K562 (cell line): ENCODE results near the gene SLC1A3. TPM values are rescaled to one million over a fixed set of nuclear protein-coding genes. Genes with fewer than 3 reads are reported as not detected.

Experiments used
- ATAC-seq: fragments of 200-7000 bp; cut with Tn5 transposase; 3 replicates; pipeline ENCODE4 v1.9.1; 2020; ENCODE audit warnings: moderate library complexity
- Bru-seq: library from RNA; stranded (reverse); fragments of 400-500 nt; gene quantifications from one replicate; lab custom pipeline; 2021; lab: Mats Ljungman, UMichigan
- BruChase-seq, 2 experiments: library from RNA; stranded (reverse); fragments of 400-500 nt; gene quantifications; one replicate each; lab custom pipeline; 2021; lab: Mats Ljungman, UMichigan
- BruUV-seq: library from RNA; stranded (reverse); fragments of 400-500 nt; replicated peaks from 2 replicates; lab custom pipeline; 2021; lab: Mats Ljungman, UMichigan
- CTCF ChIA-PET: fragments of 300-600 bp; formaldehyde crosslinking; extraction: SDS; loops from one replicate; lab custom pipeline; 2021; ENCODE audit warnings: low intra/inter-chr PET ratio; lab: Yijun Ruan, JAX
- POLR2A ChIA-PET: fragments of 300-600, 350-650 bp; sonication (Branson Sonifier 250); formaldehyde crosslinking; extraction: SDS; loops from one replicate; lab custom pipeline; 2021; ENCODE audit warnings: antibody characterized with exemption, inconsistent platforms; lab: Yijun Ruan, JAX
- DNase-seq, 4 experiments: peaks; one replicate each; pipeline versions ENCODE4 v3.0.0 to v3.0.0-alpha.2; 2011 to 2018; ENCODE audit warnings: low spot score in 3 of 4, mixed read lengths in 3 of 4; ENCODE audit errors: extremely low read depth in 1 of 4
- FAIRE-seq: peaks from 2 replicates; lab custom pipeline; 2011; peaks lifted over from hg19 to GRCh38; lab: Jason Lieb, UNC
- H2AFZ ChIP-seq: 2 replicates; pipeline ENCODE4 v1.6.0; 2011; ENCODE audit warnings: low read depth, low read length, control low read depth, inconsistent platforms
- H3K27ac ChIP-seq: fragments of 200-600 bp; 3 replicates; pipeline ENCODE4 v1.8.0; 2011; ENCODE audit warnings: low read depth, mild to moderate bottlenecking, control low read depth, inconsistent platforms, low read length, moderate library complexity, mixed read lengths; ENCODE audit errors: extremely low read depth
- H3K27me3 ChIP-seq, 2 experiments: fragments of 300-600 bp in 1 of 2; 2 replicates in 1 of 2; 3 replicates in 1 of 2; pipeline versions ENCODE4 v1.6.0 to v1.8.0; 2011; ENCODE audit warnings: inconsistent platforms in 2 of 2, low read length in 2 of 2, mild to moderate bottlenecking in 1 of 2, mixed read lengths in 1 of 2, moderate library complexity in 1 of 2; ENCODE audit not compliant: control insufficient read depth in 2 of 2, insufficient read depth in 2 of 2
- H3K36me3 ChIP-seq: fragments of 300-600 bp; 3 replicates; pipeline ENCODE4 v1.8.0; 2011; ENCODE audit warnings: mild to moderate bottlenecking, low read length, inconsistent platforms; ENCODE audit not compliant: control insufficient read depth, insufficient read depth
- H3K4me1 ChIP-seq, 2 experiments: fragments of 200-600 bp in 1 of 2; replicated peaks in 1 of 2; 2 replicates in 1 of 2; 3 replicates in 1 of 2; pipeline versions ENCODE4 v1.5.1 to v1.8.0; 2011; ENCODE audit warnings: inconsistent platforms in 2 of 2, low read length in 2 of 2, mild to moderate bottlenecking in 1 of 2, mixed read lengths in 1 of 2, moderate library complexity in 1 of 2; ENCODE audit not compliant: control insufficient read depth in 2 of 2, insufficient read depth in 2 of 2
- H3K4me2 ChIP-seq: 2 replicates; pipeline ENCODE4 v1.6.1; 2011; ENCODE audit warnings: low read length, control low read depth, inconsistent platforms, mixed read lengths; ENCODE audit not compliant: insufficient read depth
- H3K4me3 ChIP-seq: fragments of 200-600 bp; sonication (generic), shearing (Covaris generic); 2 replicates; pipeline ENCODE4 v1.5.1; 2016; ENCODE audit warnings: control low read depth, inconsistent platforms
- H3K79me2 ChIP-seq: fragments of 200-600 bp; 3 replicates; pipeline ENCODE4 v1.8.0; 2011; ENCODE audit warnings: low read length, inconsistent platforms; ENCODE audit not compliant: control insufficient read depth, insufficient read depth
- H3K9ac ChIP-seq, 2 experiments: 2 replicates each; pipeline versions ENCODE4 v1.6.0 to v1.6.1; 2011; ENCODE audit warnings: low read depth in 2 of 2, low read length in 2 of 2, control low read depth in 1 of 2, inconsistent platforms in 1 of 2, mild to moderate bottlenecking in 1 of 2, mixed read lengths in 1 of 2; ENCODE audit not compliant: insufficient read depth in 1 of 2
- H3K9me1 ChIP-seq: one replicate; pipeline ENCODE4 v1.6.0; 2011; ENCODE audit warnings: inconsistent platforms, mild to moderate bottlenecking, low read length, moderate library complexity; ENCODE audit not compliant: control insufficient read depth, insufficient read depth
- H3K9me3 ChIP-seq: replicated peaks from 2 replicates; pipeline ENCODE4 v1.5.1; 2011; ENCODE audit warnings: low read depth, low read length, inconsistent platforms; ENCODE audit not compliant: control insufficient read depth, insufficient read depth
- H4K20me1 ChIP-seq: replicated peaks from 2 replicates; pipeline ENCODE4 v1.6.1; 2011; ENCODE audit warnings: low read length, inconsistent platforms, mixed read lengths; ENCODE audit not compliant: control insufficient read depth, insufficient read depth
- ARNT ChIP-seq, 2 experiments: fragments of 450-650 bp; IDR thresholded peaks; 2 replicates each; pipeline ENCODE4 v1.6.1; 2016; ENCODE audit warnings: mild to moderate bottlenecking in 1 of 2
- CBX5 ChIP-seq: IDR thresholded peaks from 2 replicates; pipeline ENCODE4 v1.6.1; 2014; ENCODE audit warnings: low read depth, borderline replicate concordance
- CBX8 ChIP-seq: fragments of 200-600 bp; sonication (generic); IDR thresholded peaks from 2 replicates; pipeline ENCODE4 v1.6.1; 2012; ENCODE audit warnings: borderline replicate concordance, mixed run types, low read depth, mild to moderate bottlenecking, moderate library complexity, mixed read lengths, low read length, control low read depth, inconsistent platforms; ENCODE audit not compliant: poor library complexity, severe bottlenecking; ENCODE audit errors: extremely low read depth
- CHCHD3 ChIP-seq: fragments of 250-450 bp; sonication (Bioruptor Pico); IDR thresholded peaks from 2 replicates; pipeline ENCODE4 v2.1.2; 2022; ENCODE audit warnings: mild to moderate bottlenecking
- EP400 ChIP-seq: fragments of 450-650 bp; IDR thresholded peaks from 2 replicates; pipeline ENCODE4 v1.6.1; 2017; ENCODE audit warnings: antibody characterized with exemption, mild to moderate bottlenecking, moderate library complexity
- ERF ChIP-seq: fragments of 450-650 bp; formaldehyde crosslinking; IDR thresholded peaks from 2 replicates; pipeline ENCODE4 v1.4.0; 2020; ENCODE audit warnings: mild to moderate bottlenecking, mixed read lengths
- EZH2 ChIP-seq: IDR thresholded peaks from 2 replicates; pipeline ENCODE4 v1.6.1; 2012; ENCODE audit warnings: low read depth, mild to moderate bottlenecking, inconsistent platforms, low read length, borderline replicate concordance
- FOSL1 ChIP-seq: fragments of 200-800 bp; sonication (Bioruptor generic); conservative IDR thresholded peaks from 2 replicates; pipeline ENCODE4 v1.6.1; 2016; ENCODE audit warnings: missing genetic modification characterization, missing compliant biosample characterization
- GTF2E2 ChIP-seq: fragments of 200-800 bp; sonication (Bioruptor generic); IDR thresholded peaks from 2 replicates; pipeline ENCODE4 v1.6.1; 2016; ENCODE audit warnings: missing genetic modification characterization, missing compliant biosample characterization
- HNRNPLL ChIP-seq: fragments of 200-400 bp; formaldehyde crosslinking; IDR thresholded peaks from 2 replicates; pipeline ENCODE4 v1.6.1; 2017; ENCODE audit warnings: low read length, low read depth, mild to moderate bottlenecking; ENCODE audit not compliant: poor library complexity, severe bottlenecking
- JUND ChIP-seq, 2 experiments: IDR thresholded peaks; 2 replicates in 1 of 2; 3 replicates in 1 of 2; pipeline ENCODE4 v1.6.1; 2011; ENCODE audit warnings: borderline replicate concordance in 2 of 2, low read depth in 2 of 2, low read length in 2 of 2, improper control_type of control experiment in 1 of 2, missing biosample characterization in 1 of 2, missing genetic modification characterization in 1 of 2, missing genetic modification reagents in 1 of 2
- TBL1XR1 ChIP-seq, 2 experiments: IDR thresholded peaks; 2 replicates each; pipeline ENCODE4 v1.6.1; 2012; ENCODE audit warnings: improper control_type of control experiment in 2 of 2, low read length in 2 of 2, mild to moderate bottlenecking in 1 of 2
- WGBS: fragments of 100-300 bp; shearing (Covaris generic); methylation state at CpG from one replicate; pipeline ENCODE4 v1.1.6; 2016; ENCODE audit warnings: low coverage, mixed read lengths; ENCODE audit not compliant: insufficient coverage; ENCODE audit errors: missing lambda C conversion rate; 5-methylcytosine and 5-hydroxymethylcytosine counted together
- in situ Hi-C: fragments of 300-500 bp; cut with MboI; formaldehyde crosslinking; loops from 4 replicates; pipeline ENCODE4 v1.15.0; 2018; ENCODE audit warnings: inconsistent platforms, mixed read lengths
- intact Hi-C: fragments of 100-400 bp; cut with micrococcal nuclease; formaldehyde crosslinking; loops from 2 replicates; pipeline ENCODE4 v1.14.2; 2022
- long read RNA-seq, 3 experiments: library from polyadenylated mRNA in 2 of 3; library from RNA in 1 of 3; unstranded in 2 of 3; stranded (forward) in 1 of 3; transcript quantifications; one replicate each; pipeline ENCODE4 v2.0.0, GENCODE V29; 2019 to 2022
- polyA minus RNA-seq, 3 experiments: library from RNA; depleted of rRNA, polyadenylated mRNA; stranded (reverse); fragments of >200 nt; gene quantifications; 2 replicates each; pipeline ENCODE4 v1.2.3, GENCODE V29; 2011
- polyA plus RNA-seq, 8 experiments: library from polyadenylated mRNA; depleted of rRNA in 4 of 8; stranded (reverse) in 5 of 8; unstranded in 3 of 8; fragments of >200 nt; fragmentation: Nextera tagmentation in 2 of 8; fragmentation: Illumina TruSeq in 1 of 8; extraction: Ambion mirVana in 2 of 8; extraction: Trizol in 1 of 8; gene quantifications; 2 replicates each; pipeline versions ENCODE4 v1.2.1 to v1.2.3, GENCODE V29; 2011 to 2014; ENCODE audit warnings: inconsistent platforms in 1 of 8, missing spikeins in 1 of 8
- total RNA-seq, 7 experiments: library from RNA; depleted of rRNA in 6 of 7; stranded (reverse); fragments of >200 nt in 6 of 7; fragmentation: Illumina TruSeq in 2 of 7; extraction: Trizol in 2 of 7; gene quantifications; 2 replicates each; pipeline versions ENCODE4 v1.2.1 to v1.2.3, GENCODE V29; 2011 to 2021; ENCODE audit warnings: low replicate concordance in 1 of 7
- TF ChIP-seq, protein P1 (sequence below): fragments of 450-650 bp; conservative IDR thresholded peaks from 2 replicates; pipeline ENCODE4 v1.6.1; 2016; ENCODE audit warnings: missing genetic modification characterization, low read depth, mild to moderate bottlenecking, control low read depth, missing compliant biosample characterization
- TF ChIP-seq, protein P2 (sequence below), 2 experiments: fragments of 450-650 bp in 1 of 2; sonication (generic) in 1 of 2; formaldehyde crosslinking in 1 of 2; IDR thresholded peaks in 1 of 2; conservative IDR thresholded peaks in 1 of 2; 2 replicates each; pipeline versions ENCODE4 v1.6.1 to v1.8.1; 2016 to 2023; ENCODE audit warnings: mild to moderate bottlenecking in 2 of 2, moderate library complexity in 2 of 2, inconsistent platforms in 1 of 2, missing genetic modification reagents in 1 of 2

The SLC1A3 gene
- not detected in 2 replicates for total RNA-seq (2011; cell fraction: chromatin; rRNA removed; ENCODE audit: low replicate concordance)
- not detected in 2 replicates for total RNA-seq (2011; cell fraction: nucleolus; rRNA removed)
- not detected in 2 replicates for total RNA-seq (2011; cell fraction: nucleoplasm; rRNA removed)
- total RNA-seq (2014; rRNA removed) (not detected in 2 replicates), total RNA-seq (2014; rRNA removed; fragmentation: Illumina TruSeq; extraction: Trizol) (not detected in 2 replicates), total RNA-seq (2015; rRNA removed; fragmentation: Illumina TruSeq; extraction: Trizol) (not detected in 2 replicates), total RNA-seq (2021) (0.09 and 0.13 TPM in 2 replicates), polyA plus RNA-seq (2011; rRNA removed) (not detected in 2 replicates), polyA plus RNA-seq (2014; fragmentation: Illumina TruSeq; extraction: Trizol) (not detected in 2 replicates), polyA plus RNA-seq (2014; fragmentation: Nextera tagmentation; extraction: Ambion mirVana) (not detected), polyA plus RNA-seq (2014; rRNA removed) (not detected in 2 replicates), polyA minus RNA-seq (2011; rRNA and poly(A)+ RNA removed) (not detected in 2 replicates), Bru-seq, nascent RNA (percentile 1 among the genes with signal in this experiment), BruChase-seq, experiment 1, labeled RNA remaining after a 2-hour chase (not detected), BruChase-seq, experiment 2, labeled RNA remaining after a 6-hour chase (percentile 4 among the genes with signal in this experiment)
- not detected in 2 replicates for polyA plus RNA-seq (2011; cell fraction: cytosol; rRNA removed)
- not detected in 2 replicates for polyA plus RNA-seq (2011; cell fraction: nucleus; rRNA removed)
- not detected in 2 replicates for polyA plus RNA-seq (2012)
- polyA minus RNA-seq (2011; cell fraction: cytosol; rRNA and poly(A)+ RNA removed), result 1.7 TPM in 1 of 2 replicates, not detected in the other
- 0.78 TPM in 1 of 2 replicates, not detected in the other for polyA minus RNA-seq (2011; cell fraction: nucleus; rRNA and poly(A)+ RNA removed)
- long read RNA-seq, experiment 1, result 0 reads
- long read RNA-seq, experiment 2, result 0 reads
- long read RNA-seq, experiment 3, result 0 reads

DNA sequence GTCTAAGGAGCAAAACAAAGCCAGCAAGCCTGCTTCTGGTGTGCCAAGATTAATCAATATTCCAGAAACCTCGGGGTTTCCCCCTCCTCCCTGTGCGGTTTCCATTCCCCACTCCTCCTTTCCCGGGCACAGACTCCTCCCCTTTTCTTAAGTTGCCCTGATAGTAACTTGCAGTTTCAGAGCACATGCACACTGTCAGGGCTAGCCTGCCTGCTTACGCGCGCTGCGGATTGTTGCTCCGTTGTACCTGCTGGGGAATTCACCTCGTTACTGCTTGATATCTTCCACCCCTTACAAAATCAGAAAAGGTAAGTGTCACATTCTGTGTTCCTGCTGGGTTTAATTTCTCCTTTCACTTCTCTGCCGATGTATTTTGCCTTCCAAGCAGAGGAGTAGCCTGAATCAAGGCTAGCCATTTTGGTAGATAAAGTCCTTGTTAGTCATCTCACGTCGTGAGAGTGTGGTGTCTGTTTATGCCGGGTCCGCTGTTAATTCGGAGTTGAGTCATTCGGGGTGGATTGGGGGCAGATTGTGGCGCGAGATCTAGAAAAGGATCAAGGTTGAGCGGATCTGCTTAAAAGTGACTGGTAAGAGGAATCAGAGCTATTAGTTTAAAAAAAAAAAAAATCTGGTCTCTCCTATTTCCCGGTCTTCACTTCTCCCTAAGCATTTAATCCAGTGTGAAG, at the start of gene SLC1A3:
TSS of gene SLC1A3 (plus strand) at position 179 of the 686 bp plus-strand sequence. CDS start 1,818 bp downstream, outside the sequence.
- Histone ChIP-seq H4K20me1 (no peaks in the 10 kb centered on the region), H3K4me2 (peak within 1 kb of the TSS; percentile 34), H2AFZ (no peak within 1 kb of the TSS), H3K9me1 (no peaks in the 10 kb centered on the region), H3K4me3 (no peak within 1 kb of the TSS), H3K4me1 (no peaks in the 10 kb centered on the region), H3K27me3 (peaks cover 11 to 12% of the 10 kb centered on the region in 2 experiments; a peak in 4 of 5 replicates), H3K27ac (no peak within 1 kb of the TSS), H3K9ac (no peak within 1 kb of the TSS), H3K9me3 (no peaks in the 10 kb centered on the region), H3K79me2 (no peaks in the 10 kb centered on the region), H3K36me3 (no peaks in the 10 kb centered on the region)
- ChIA-PET POLR2A (no interaction called here), CTCF (no interaction called here)
- ATAC-seq, result peak; percentile 78
- WGBS, result 3% methylated on average over 20 of the region's 20 CpGs
- BruUV-seq, result no TSS peak
- in situ Hi-C loops, result no loop called here
- DNase-seq, result peak in 1 of 4 experiments; percentile 10
- FAIRE-seq, result peak; percentile 40
- intact Hi-C loops, result loop anchor here (5.0 kb wide), 1 partner anchor 86 kb away; no protein-coding TSS in a partner anchor
- TF ChIP-seq FOSL1 (tag) (peak; percentile 72), HNRNPLL (peak; percentile 71), CBX8 (peak; percentile 52), JUND (IDR thresholded peaks at IDR 0.05; ENCODE audit: borderline replicate concordance, low read depth, low read length) (0 out of 2 replicates have a peak, but pooled peaks have one; percentile 5), JUND (tag; IDR thresholded peaks at IDR 0.05; ENCODE audit: borderline replicate concordance, low read depth, low read length) (no peak; the same call in 2 of the 3 replicates), ARNT (IDR thresholded peaks at IDR 0.05) (no peak), GTF2E2 (tag) (no peak), CBX5 (no peak), EP400 (no peak), TBL1XR1 (IDR thresholded peaks at IDR 0.05; ENCODE audit: low read length in 2 of 2) (no peak), ERF (CRISPR knock-in tag) (no peak), EZH2 (0 out of 2 replicates have a peak, but pooled peaks have one; percentile 77), CHCHD3 (CRISPR knock-in tag) (no peak)
- TF ChIP-seq, protein P1, sequence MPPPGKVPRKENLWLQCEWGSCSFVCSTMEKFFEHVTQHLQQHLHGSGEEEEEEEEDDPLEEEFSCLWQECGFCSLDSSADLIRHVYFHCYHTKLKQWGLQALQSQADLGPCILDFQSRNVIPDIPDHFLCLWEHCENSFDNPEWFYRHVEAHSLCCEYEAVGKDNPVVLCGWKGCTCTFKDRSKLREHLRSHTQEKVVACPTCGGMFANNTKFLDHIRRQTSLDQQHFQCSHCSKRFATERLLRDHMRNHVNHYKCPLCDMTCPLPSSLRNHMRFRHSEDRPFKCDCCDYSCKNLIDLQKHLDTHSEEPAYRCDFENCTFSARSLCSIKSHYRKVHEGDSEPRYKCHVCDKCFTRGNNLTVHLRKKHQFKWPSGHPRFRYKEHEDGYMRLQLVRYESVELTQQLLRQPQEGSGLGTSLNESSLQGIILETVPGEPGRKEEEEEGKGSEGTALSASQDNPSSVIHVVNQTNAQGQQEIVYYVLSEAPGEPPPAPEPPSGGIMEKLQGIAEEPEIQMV (tag), result peak; percentile 59
- TF ChIP-seq, protein P2, sequence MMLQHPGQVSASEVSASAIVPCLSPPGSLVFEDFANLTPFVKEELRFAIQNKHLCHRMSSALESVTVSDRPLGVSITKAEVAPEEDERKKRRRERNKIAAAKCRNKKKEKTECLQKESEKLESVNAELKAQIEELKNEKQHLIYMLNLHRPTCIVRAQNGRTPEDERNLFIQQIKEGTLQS (IDR thresholded peaks at IDR 0.05), result peak; percentile 19; the same call in 1 of the 2 replicates
- TF ChIP-seq, protein P2 (CRISPR knock-in tag; conservative IDR thresholded peaks at IDR 0.05), result no peak
